NCI-H510A (cell line): ENCODE results near the gene ARF6.
"Not testable (repeated sequence)": the region's sequence is repeated elsewhere in the genome, so short reads cannot be mapped to it uniquely, and the experiment has no call there.

Experiments used
- DNase-seq: peaks from one replicate; lab custom pipeline; 2025; lab: John Stamatoyannopoulos, UW

Gene ARF6

GRCh38 chr14:49876563-49877127, 16.2 kb upstream of the ARF6 start:
- DNase-seq: no peak

- peak; percentile 24 for DNase-seq
Observed at GRCh38 chr14:49879646-49880204, 13.2 kb upstream of the ARF6 start.

GRCh38 chr14:49880267-49881064, 12.4 kb upstream of the ARF6 start:
- no peak for DNase-seq

GRCh38 chr14:49881350-49882001, 11.4 kb upstream of the ARF6 start:
- DNase-seq: no peak

- DNase-seq: no peak
Observed at GRCh38 chr14:49882826-49883694, 9.8 kb upstream of the ARF6 start.

GRCh38 chr14:49886523-49886922, 6.4 kb upstream of the ARF6 start:
- no peak for DNase-seq

GRCh38 chr14:49888293-49888692, 4.6 kb upstream of the ARF6 start:
- DNase-seq: no peak

- peak; percentile 30 for DNase-seq
Observed at GRCh38 chr14:49892301-49892635, 614 bp upstream of the ARF6 start.

- DNase-seq: no peak
Observed at GRCh38 chr14:49893309-49894213, 679 bp downstream of the ARF6 start.

GRCh38 chr14:49894214-49895107, 1.6 kb downstream of the ARF6 start:
- not testable (repeated sequence) for DNase-seq

GRCh38 chr14:49895480-49895879, 2.6 kb downstream of the ARF6 start:
- DNase-seq: no peak

- not testable (repeated sequence) for DNase-seq
Observed at GRCh38 chr14:49896272-49896671, 3.4 kb downstream of the ARF6 start.

- DNase-seq: no peak
Observed at GRCh38 chr14:49896966-49897365, 4.1 kb downstream of the ARF6 start.

GRCh38 chr14:49897414-49897813, 4.5 kb downstream of the ARF6 start:
- no peak for DNase-seq

GRCh38 chr14:49897965-49898364, 5.1 kb downstream of the ARF6 start:
- DNase-seq: no peak

GRCh38 chr14:49898485-49898884, 5.6 kb downstream of the ARF6 start:
- no peak for DNase-seq

- DNase-seq: no peak
Observed at GRCh38 chr14:49900973-49901372, 8.1 kb downstream of the ARF6 start.

GRCh38 chr14:49902679-49903246, 9.9 kb downstream of the ARF6 start:
- DNase-seq: not testable (repeated sequence)

- no peak for DNase-seq
Observed at GRCh38 chr14:49904270-49904669, 11.4 kb downstream of the ARF6 start.

- DNase-seq: no peak
Observed at GRCh38 chr14:49905989-49906388, 13.1 kb downstream of the ARF6 start.
